Iris pigment epithelial cell (primary cell): ENCODE data around the gene TNFAIP2.

Experiments used
- DNase-seq: peaks from one replicate; pipeline ENCODE4 v3.0.0-alpha.2; 2011; ENCODE audit warnings: low read depth

Gene TNFAIP2

DNA sequence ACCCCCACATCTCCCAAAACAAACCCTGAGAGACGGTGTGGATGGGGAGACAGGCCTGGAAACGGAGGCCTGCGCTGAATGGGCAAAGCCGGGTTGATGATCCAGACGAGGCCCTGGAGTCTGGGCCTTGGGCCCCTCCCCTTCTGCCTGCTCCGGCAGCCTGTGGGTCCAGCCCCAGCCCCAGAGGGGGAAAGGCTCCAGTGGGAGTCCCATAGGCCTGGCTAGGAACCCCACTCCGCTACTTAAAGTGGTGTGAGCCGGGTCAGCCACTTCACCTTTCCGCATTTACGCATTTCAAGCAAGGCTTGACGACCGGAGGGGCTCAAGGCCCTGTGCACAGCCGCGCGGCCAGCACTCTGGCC lies 695 bp upstream of the TNFAIP2 start:
- no peak for DNase-seq

DNA sequence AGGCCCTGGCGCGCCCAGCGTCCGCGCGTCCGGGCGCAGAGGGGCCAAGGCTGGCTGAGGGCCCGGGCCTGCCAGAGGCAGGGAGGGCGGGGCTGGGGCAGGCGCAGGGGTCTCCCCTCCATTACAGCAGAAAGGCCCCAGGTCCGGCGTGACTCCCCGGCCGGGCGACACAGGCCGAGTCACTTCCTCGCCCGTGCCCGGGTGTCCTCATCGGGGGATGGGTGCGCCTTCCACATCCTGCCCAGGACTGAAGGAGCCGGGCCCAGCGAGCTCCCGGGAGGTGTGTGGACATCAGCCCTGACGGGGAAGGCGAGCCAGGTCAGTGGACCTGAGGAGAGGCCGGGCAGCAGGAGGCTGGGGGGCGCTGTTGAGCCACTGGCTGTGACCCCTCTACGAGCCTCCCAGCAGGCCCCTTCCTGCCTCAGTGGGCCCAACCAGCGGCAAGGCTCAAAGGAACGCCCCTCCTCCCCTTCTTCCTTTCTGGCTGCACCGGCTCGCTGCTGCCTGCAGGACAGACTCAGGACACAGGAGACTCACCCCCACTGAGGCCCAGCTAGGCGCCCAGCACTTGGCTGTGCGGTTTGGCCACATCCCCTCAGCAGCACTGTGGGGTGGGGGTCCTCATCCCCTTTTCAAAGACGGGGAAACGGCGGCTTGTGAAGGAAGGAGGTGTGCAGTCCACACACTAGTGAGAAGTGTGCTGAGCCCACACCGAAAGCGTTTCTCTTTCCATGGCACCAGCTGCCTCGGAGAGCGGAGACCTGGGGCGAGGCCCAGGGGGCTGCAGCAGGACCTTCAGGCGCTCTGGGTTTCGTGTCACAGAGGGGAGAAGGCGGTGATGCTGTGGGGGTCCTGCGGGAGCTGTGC lies 606 bp downstream of the TNFAIP2 start:
- DNase-seq: peak; percentile 45

DNA sequence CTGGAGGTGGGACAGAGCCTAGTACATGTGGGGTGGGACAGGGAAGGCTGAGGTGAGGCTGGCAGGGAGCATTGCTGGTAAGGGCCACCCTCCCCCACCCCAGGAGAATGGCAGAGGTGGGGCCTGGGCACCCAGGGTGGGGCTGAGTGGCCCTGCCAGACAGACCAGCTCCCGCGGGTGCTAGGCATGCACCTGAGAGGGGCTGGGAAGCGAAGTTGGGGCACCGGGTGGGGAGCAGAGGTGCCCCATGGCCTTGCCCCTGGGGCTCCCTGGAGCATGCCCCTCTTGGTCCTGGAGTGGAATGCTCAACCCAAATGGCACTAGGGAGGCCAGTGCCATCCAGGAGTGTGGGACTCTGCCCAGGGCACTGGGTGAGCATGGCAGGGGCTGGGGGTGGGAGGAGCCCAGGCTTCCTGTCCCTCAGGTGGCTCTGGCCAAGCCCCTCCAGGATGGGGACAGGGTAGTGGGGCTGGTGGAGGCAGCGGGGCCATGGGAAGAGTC lies 1.3 kb downstream of the TNFAIP2 start:
- DNase-seq: no peak

DNA sequence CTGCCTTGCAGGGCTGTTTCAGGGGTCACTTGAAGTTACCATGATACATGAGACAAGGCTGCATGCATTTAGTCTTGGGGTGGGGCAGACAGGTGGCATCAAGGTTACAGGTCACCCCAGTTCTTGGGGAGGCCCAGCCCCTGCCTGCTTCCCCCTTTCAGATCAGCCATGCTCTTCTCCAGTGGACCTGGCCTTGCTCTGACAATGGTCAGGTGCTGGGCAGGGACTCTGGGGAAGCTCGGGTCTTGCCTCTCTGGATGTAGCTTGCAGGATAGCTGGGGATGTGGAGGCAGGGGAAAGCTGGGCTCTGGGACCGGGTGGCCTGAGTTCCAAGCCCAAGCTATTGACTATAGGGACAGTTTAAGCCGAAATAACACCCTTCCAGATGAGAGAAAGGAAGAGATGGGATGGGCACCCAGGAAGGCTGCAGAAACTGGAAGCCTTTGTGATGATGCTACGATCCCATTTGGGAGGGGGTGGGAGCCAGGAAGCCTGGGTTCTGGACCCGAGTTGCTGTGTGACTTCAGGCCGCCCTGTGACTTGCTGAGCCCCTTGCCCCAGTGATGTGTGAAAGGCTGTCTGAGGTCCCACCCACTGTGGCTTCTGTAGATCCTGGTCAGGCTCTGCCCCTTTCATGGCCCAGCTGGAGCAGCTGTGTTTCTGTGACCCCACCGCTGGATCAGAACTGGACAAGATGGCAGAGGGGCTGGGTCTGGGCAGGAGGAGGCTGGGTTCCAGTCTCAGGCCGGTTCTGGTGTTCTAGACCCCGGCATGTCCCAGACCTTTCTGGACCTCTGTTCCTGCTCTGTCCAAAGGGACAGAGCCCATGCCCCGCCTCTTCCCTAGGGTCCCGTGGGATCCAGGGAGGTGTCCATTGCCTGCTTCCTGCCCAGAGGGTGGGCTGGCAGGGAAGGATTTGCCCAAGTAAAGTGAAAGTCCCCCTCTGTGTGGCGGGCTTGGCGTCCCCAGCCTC lies 2.1 kb downstream of the TNFAIP2 start:
- no peak for DNase-seq

DNA sequence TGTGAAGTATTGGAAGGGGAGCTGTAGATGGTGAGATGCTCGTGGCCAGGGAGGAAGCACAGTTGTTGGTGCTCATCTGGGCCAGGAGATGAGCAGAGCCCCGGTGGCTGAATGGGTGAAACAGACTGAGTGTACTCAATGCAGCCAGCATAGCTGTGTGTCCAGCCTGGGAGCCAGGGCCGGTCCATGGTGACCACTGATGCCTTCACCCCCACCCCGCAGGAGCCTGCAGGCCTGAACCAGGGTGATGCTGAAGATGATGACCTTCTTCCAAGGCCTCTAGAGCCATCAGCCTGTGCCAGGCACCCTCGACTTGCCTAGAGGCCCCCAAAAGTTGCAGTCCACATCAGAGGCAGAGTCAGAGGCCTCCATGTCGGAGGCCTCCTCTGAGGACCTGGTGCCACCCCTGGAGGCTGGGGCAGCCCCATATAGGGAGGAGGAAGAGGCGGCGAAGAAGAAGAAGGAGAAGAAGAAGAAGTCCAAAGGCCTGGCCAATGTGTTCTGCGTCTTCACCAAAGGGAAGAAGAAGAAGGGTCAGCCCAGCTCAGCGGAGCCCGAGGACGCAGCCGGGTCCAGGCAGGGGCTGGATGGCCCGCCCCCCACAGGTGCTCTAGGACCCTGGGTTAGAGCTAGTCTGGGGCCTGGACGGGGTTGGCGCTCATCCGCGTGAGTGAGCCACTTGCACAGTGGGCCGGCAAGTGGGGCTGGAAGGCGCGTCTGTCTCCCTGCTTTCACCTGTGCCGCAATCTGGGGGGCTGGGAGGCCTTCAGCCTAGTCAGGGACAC lies 3.0 kb downstream of the TNFAIP2 start:
- DNase-seq: no peak

DNA sequence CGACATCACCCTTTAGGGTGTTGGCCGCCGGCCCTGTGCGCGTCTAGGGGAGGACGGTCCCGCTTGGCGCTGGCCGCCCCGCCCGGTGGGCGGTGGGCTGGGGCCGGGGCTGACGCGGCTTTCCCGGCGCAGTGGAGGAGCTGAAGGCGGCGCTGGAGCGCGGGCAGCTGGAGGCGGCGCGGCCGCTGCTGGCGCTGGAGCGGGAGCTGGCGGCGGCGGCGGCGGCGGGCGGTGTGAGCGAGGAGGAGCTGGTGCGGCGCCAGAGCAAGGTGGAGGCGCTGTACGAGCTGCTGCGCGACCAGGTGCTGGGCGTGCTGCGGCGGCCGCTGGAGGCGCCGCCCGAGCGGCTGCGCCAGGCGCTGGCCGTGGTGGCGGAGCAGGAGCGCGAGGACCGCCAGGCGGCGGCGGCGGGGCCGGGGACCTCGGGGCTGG lies 3.6 kb downstream of the TNFAIP2 start:
- no peak for DNase-seq

DNA sequence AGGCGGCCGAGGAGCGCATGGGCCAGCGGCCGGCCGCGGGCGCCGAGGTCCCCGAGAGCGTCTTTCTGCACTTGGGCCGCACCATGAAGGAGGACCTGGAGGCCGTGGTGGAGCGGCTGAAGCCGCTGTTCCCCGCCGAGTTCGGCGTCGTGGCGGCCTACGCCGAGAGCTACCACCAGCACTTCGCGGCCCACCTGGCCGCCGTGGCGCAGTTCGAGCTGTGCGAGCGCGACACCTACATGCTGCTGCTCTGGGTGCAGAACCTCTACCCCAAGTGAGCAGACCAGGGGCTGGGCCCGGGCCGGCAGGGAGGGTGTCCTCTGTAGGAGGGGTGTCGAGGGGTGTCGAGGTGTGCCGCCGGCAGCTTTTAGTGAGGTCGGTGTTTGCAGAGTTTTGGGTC lies 4.1 kb downstream of the TNFAIP2 start:
- no peak for DNase-seq

DNA sequence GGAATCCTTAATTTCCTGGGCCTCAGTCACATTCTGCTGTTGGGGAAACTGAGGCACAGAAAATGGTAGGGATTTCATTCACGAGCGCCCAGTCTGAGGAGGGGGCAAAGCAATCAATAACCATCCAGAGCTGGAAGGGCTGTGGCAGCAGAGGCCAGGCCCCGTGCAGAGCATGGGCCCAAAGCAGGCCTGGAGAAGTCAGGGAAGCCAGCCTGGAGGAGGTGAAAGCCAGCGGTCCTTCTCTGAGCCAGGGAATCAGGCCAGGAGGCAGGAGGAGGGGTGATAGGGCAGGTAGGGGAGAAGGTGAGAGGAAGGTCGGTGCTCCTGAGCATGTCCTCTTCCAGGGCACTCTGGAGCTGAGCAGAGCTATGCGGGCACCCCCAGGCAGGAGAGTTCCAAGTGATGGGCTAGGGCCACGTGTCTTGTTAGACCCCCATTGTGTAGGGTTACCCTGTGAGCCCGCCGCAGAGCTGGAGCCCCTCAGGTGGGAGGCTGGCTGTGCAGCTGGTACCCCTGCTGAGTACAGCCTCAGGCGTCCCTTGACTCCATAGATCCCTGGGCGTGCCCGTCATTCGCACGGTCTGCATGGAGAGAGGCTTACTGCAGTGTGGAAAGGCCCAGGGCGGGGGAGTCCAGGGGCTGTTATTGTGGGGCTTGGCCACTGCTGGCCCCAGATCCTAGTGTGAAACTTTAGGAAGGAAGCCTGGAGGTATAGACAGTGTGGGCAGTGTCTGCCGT lies 4.8 kb downstream of the TNFAIP2 start:
- DNase-seq: no peak

DNA sequence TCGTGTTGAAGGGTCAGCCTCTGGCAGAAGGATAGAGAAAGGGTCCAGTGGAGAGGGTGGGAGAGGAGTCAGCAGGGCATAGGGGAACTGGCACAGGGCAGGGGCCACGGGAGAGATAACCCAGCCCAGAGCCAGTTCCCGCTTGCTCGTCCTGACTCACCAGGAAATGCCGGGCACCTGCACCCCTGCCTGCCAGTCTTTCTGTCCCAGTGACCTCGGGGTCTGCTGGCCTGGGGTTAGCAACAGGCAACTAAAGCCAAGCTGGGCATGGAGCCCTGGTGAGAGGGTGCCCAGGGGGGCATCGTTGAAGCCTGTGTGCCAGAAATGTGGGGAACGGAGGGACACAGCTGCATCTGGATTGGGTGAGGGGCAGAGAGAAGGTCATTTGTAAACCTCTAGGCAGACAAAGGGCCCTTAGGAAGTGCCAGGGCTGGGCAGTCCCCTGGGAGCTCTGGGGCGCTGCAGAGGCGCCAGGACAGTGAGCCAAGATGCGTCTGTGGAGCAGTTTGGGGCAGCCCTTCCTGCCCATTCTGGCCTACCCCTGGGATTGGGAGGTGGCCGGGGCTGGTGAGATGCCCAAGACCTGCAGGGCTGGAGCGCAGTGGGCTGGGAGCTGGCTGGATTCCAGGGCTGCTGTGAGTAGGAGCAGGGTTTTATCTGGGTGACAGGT lies 5.5 kb downstream of the TNFAIP2 start:
- no peak for DNase-seq

DNA sequence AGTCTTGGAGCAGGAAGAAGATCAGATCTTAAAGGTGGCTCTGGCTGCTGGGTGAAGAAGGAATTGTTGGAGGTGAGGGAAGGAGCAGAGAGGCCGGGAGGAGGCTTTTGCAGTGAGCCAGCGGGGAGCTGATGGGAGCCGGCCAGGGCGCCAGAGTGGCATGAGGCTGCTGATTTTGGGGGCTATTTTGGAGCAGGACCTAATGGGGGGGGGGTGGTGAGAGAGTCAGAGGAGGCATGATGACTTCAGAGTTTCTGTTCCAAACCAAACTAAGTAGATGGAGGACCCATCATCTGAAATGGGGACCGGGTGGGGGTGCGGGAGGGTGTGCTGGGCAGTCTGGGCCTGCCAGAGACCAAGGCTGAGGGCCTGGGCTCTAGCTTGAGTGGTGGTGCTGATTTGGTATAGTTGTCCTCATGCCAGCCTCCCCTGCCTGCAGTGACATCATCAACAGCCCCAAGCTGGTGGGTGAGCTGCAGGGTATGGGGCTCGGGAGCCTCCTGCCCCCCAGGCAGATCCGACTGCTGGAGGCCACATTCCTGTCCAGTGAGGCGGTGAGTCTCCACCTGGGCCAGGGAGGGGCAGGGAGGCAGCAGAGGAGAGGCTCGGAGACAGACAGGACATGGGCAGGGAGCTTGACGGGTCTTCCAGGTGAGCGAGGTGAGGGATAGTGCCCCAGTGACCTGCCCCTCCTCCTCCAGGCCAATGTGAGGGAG lies 6.2 kb downstream of the TNFAIP2 start:
- no peak for DNase-seq

DNA sequence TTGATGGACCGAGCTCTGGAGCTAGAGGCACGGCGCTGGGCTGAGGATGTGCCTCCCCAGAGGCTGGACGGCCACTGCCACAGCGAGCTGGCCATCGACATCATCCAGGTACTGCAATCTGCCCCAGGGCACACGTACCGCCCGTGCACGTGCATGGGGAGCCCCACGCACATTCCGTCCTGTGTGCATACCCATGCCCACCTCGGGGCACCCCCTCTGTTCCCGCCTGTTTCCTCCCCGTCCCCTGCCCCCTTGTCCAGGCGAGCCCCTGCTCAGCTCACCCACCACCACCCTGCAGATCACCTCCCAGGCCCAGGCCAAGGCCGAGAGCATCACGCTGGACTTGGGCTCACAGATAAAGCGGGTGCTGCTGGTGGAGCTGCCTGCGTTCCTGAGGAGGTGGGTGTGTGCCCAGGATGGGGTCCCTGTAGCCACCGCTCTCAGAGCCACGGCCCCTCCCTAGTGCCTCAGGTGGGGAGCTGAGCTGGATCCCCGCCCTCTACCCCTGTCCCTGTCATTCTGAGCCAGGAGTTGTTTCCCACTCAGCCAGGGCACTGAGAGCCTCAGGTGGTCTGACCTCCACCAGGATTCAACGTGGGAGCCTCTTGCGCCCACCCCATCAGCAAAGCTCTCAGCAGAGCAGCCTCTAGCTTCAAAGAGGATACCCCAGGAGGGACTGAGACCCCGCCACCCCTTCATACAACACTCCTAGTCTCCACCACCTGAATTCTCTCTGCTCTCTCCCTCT lies 6.9 kb downstream of the TNFAIP2 start:
- DNase-seq: no peak

DNA sequence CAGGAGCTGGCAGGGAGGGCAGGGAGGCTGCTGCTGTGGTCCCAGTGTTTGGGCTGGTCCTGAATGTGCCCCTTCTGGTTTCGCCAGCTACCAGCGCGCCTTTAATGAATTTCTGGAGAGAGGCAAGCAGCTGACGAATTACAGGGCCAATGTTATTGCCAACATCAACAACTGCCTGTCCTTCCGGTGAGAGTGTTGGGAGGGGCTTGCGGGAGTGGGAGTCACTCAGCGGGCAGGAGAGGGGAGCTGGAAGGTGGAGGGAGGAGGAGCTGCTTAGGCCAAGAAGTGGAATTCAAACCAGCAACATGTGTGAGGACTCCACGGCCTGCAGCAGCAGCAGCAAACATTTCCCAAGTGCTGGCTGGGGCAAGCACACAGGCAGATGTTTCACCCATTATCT lies 7.7 kb downstream of the TNFAIP2 start:
- DNase-seq: peak; percentile 80

DNA sequence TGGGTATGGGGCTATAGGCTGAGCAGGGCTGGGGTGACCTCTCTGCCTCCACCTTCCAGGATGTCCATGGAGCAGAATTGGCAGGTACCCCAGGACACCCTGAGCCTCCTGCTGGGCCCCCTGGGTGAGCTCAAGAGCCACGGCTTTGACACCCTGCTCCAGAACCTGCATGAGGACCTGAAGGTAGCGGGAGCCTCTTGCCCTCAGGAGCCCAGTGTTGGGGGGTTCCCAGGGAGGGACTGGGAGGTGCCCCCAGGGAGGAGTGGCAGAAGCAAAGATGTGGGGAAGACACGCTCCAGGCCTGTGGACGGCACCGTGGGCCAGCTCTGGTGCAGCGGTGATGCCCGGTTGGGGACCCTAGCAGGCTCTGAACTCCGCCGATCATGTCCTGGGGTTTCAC lies 8.3 kb downstream of the TNFAIP2 start:
- no peak for DNase-seq

DNA sequence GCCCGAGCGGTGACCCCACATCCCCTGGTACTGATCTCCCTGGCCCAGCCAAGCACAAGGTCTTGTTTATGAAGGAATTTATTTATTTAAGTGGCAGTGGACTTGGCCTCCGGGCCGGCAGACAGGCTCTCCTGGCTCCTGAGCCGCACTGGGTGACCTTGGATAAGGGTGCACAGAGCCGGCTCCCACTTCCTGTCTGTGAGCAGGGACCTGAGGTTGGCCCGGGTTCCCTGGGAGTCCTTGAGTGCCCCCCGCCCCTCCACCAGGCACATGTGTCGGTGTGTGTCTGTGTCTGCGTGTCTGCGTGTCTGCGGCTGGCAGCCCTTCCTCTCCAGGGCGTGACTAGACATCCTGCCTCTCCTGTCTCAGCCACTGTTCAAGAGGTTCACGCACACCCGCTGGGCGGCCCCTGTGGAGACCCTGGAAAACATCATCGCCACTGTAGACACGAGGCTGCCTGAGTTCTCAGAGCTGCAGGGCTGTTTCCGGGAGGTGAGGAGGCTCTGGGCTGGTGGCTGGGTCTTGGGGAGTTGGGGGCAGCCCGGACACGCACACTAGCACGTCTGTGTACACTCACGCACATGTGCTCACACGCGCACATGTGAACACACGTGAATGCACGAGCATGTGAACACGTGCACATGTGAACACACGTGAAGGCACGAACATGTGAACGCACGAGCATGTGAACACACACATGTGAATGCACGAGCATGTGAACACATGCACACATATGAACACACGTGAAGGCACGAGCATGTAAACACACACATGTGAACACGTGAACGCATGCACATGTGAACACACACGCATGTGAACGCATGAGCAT lies 9.3 kb downstream of the TNFAIP2 start:
- DNase-seq: peak; percentile 34

DNA sequence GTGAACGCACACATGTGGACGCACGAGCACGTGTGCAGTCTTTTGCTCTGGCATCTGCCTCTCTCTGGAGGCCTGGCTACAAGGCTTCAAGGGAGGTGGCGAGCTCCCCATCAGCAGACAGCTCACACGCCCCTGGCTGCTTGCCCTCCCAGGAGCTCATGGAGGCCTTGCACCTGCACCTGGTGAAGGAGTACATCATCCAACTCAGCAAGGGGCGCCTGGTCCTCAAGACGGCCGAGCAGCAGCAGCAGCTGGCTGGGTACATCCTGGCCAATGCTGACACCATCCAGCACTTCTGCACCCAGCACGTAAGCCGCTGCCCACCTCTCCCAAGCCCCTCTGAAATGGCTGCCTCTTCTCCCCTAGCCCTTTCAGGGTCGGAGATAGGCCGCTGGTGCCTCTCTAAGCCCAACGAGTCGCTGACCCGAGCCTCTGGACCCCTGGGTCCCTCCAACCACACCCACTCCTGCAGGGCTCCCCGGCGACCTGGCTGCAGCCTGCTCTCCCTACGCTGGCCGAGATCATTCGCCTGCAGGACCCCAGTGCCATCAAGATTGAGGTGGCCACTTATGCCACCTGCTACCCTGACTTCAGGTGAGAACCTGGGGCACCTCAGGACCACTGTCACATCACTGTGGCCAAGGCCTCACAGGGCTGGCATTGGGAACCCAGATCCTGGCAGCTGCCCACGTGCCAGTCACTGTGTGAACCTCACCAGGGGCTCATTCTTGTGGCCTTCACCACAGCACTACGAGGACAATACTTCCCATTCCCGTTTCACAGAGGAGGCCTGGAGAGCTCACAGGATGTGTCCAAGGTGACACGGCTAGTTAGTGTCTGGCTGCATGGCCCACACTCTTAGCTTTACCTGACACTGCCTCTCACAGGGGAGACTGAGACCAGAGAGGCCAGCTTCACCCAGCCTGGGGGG lies 10.2 kb downstream of the TNFAIP2 start:
- DNase-seq: no peak

DNA sequence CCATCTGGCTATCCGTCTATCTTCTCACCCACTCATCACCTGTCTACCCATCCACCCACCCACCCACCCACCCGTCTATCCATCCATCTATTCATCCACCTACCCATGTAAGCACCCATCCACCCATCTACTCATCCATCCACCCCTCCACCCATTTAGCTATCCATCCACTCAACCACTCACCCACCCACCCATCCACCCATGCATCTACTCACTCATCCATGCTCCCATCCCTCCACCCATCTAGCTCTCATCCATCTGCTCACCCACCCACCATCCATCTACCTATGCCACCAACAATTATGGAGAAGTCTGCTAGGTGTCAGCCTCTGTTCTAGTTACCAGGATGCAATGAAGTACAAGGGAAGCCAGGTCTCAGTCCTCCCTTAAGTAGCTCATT lies 11.1 kb downstream of the TNFAIP2 start:
- no peak for DNase-seq

DNA sequence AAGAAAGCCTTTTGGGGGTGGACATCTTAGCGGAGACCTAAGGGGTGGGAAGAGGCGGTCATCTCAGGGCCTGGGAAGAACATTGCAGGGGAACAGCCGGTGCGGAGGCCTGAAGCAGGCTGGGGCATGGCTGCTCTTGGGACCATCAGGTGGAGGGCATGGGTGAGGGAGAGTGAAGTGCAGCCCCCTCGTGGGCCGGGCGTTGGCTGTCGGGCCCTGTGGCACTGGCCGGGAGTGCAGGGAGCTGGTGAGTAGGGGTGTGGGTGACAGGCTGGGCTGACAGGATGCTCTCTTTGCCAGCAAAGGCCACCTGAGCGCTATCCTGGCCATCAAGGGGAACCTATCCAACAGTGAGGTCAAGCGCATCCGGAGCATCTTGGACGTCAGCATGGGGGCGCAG lies 11.7 kb downstream of the TNFAIP2 start:
- no peak for DNase-seq
